Activated CD4-positive, CD25-positive, alpha-beta regulatory T cell treated with anti-CD3 and anti-CD28 coated beads, Interleukin-2, amount 50 U/mL, for 16 hours (primary cell): ENCODE data around the gene CPVL.

Experiments
- DNase-seq: peaks from one replicate; pipeline ENCODE4 v3.0.0-alpha.2; 2020; ENCODE audit warnings: low read depth, low spot score

Gene CPVL

DNA sequence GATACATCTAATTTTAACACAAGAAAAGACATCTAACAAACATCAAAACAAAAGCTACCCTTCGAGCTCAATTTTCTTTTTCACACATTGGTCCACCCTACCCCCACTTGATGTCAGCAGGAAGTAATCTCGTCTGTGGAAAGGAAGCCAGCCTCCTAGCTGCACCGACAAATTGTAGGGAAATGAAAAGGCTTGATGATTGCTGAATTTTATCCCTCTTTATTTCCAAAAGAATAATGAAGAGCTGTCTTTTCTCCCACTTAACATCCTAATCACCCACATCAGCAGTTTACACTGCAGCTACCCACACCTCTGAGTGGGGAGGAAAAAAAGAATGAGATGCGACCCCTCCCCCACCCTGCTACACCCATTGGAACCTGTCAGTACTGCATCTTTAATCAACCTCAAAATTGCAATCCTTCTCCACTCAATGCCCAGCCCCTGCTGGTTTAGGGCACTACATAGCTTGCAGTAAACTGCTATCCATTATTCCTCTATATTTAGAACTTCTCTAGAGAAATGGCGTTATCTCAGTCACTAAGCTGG lies 10.6 kb upstream of the CPVL start:
- DNase-seq, result no peak

DNA sequence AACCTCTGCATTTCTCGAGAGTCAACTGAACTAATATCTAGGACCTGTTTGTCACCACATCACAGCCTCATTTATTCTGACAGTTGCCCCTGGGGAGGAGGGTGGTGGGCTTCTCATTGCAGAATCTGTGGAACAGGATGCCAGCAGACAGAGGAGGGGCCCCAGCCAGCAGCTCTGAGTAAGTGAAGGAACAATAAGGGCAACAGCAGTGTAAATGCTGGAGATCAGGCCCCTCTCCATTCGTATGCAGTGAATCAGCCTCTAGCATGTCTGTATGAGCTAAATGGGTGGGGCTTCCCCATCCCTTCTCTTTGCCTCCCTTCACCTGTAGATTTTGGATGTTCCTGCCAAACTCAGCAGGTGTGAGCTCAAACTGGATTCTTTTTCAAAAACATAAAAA lies 7.7 kb upstream of the CPVL start:
- no peak for DNase-seq

DNA sequence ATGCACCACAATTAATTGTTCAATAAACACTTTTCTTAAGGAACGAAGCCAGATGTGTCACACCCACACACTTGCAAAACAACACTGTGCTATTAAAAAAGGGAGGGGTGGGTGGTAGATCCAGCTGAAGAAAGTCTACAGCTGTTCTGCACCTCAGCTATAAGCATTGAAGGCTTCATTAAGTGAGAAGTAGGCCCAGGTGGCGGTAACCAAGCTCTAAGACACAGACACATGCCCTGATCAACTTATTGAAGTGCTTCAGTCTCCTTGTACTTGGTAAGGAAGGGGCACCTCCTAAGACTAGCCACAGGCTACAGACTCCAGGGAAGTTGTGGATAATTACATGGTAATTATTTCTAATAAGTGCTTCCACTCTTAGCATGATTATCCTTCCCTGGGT lies 4.5 kb upstream of the CPVL start:
- no peak for DNase-seq

DNA sequence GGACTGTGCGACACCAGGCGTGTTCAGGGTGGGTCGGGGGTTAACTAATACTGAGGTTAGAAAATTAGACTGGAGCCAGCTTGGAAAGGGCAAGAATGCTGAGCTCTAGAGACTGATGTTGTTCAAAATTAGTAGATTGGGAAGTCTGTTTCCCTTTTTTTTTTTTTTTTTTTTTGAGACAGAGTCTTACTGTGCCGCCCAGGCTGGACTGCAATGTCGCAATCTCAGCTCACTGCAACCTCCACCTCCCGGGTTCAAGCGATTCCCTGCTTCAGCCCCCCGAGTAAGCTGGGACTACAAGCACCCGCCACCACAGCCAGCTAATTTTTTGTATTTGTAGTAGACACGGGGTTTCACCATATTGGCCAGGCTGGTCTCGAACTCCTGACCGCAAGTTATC lies 2.7 kb upstream of the CPVL start:
- DNase-seq, result no peak

DNA sequence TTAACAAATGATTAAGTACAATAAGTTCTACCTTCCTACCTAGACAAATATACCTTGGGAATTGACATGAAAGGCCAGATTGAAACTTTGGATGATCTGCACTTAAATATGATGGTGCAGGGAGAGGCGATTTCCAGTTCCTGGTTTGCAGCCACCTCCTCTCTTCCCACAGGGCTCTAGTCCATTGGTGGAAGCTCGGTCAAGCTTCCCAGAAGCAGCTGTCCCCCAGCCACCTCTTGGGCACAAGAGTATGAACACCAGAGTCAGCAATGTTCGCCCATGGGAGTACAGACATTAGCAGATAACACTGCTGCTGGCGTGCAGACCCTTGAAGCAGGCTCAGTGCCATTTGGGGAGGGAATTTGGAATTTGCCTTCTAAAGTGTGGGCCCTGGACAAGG lies 1.5 kb upstream of the CPVL start:
- no peak for DNase-seq

DNA sequence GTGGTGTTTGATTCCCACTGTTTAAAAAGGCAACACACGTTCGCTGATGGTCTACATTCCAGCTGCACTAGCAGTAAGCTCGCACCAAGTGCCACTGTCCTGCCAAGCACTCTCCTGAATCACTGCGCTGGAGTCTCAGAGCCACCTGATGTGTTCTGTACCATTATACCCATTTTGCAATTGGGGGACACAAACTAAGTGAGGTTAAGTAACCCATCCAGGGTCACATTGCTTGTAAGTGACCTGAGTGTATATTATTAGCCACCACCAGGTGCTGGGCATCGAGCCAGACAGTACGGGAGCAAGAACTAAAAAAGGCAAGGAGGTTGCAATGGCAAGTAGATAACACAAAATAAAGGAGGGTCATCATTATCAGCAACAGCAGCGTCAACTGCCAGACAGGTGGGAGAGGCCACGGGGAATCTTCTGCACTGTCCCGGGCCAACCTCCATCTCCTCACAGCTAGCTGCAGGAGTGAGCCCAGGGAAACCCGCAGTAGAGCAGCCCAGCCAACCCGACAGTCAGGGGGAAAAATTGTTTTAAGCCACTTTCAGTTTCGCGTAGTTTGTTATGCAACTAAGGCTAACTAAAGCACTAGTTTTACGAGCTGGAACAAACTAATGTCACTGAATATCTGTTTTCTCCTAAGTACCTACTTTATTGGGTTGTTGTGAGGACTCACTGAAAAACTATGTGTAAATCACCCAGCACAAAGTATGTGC lies 712 bp upstream of the CPVL start:
- DNase-seq, result no peak

DNA sequence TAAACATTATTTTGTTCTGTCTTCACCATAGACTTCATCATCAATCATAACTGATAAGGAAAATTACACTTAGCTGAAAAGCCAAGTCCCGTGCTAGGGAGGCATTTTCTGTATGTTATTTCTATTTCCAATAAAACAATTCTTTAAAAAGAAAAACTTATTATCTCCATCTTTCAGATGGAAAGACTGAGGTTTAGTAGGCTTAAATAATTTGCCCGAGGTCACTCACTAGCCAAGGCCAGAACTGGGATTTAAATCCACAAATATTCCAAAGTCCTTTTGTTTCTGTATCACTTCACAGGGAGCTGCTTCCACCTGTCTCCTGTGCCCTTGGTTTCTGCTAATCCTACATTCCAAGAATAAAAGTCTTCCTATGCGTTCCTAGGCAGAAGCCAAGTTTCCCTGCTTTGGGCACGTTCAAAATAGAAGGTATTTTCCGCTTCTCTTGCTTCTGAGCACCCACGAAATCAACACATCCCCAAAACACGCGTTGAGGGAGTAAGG lies 732 bp downstream of the CPVL start:
- no peak for DNase-seq

DNA sequence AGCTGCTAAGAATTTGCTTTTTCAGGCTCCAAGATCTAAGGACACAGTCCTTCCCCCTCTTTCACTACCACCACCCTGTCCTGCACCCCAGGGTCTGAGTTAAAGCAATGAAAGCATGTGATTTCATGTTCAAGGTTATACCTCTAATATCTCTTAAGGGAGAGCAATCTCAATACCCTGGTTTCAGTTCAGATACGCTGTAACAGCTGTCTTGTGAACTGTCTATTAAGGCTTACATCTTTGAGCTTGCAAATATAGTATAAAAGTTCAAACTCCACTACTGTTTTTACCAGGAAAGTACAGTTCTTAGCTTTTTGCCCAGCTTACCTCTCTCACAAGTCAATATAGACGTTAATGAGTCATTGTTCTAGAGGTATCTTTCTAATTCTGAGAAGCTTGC lies 2.6 kb downstream of the CPVL start:
- DNase-seq, result no peak

DNA sequence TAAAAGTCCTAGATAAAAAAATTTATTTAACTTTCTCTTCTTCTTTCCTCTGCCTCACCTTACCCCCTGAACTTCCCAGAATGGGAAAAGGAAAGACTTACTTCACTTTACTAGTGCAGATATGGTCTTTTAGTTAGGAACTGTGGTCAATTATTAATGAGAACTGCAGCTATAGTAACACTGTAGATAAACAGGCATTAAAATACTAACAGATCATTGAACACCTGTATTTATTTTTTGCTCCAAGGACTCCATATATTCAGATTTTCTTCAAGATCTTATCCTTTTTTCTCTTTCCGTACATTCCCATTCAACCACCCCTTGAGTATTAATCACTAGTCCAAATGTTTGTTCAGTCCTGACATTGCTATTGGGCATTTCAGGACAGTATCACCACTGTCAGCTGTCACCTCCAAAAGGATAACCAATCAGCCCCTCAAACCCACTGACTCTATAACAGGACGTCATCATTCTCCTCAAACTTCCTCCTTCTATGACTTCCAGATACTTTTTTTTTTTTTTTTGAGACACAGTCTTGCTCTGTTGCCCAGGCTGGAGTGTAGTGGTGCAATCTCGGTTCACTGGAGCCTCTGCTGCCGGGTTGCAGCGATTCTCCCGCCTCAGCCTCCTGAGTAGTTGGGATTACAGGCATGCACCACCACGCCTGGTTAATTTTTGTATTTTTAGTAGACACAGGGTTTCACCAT lies 4.2 kb downstream of the CPVL start:
- DNase-seq, result no peak

DNA sequence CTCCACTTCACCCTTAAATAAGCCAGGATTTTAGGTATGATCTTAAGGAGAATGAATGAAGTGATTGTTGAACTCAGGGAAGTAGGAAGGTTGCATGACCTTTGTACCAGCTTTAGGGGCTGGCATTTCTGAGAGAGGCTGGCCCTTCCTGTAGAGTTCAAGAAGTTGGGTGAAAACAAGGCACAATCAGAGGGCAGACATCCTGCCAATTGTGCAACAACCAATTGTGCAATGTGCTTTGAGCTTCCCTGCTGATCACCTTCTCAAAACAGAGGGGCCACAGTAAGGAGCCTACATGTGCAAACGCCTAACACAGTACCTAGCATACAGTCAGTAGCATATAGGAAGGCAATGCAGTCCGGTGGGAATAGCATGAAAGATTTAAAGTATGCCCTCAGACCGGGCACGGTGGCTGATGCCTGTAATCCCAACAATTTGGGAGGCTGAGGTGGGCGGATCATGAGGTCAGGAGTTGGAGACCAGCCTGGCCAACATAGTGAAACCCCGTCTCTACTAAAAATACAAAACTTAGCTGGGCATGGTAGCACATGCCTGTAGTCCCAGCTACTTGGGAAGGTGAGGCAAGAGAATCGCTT lies 5.4 kb downstream of the CPVL start:
- DNase-seq, result no peak

DNA sequence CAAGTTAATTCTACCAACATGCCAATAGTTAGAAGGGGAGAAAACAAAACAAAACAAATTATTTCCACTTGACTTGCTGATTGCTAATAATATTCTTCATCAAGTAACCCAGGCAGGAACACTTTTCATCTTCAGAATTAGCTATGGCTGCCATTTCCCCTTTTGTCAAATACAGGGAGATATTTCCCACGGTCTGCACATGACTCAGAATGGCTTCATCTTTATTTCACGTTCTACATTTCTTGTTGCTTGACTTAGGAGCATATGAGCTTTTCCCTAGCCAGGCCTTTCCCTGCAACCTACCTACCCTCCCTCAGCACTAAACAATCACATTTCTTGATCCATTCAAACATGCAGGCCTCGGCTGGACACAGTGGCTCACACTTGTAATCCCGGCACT lies 6.5 kb downstream of the CPVL start:
- no peak for DNase-seq

DNA sequence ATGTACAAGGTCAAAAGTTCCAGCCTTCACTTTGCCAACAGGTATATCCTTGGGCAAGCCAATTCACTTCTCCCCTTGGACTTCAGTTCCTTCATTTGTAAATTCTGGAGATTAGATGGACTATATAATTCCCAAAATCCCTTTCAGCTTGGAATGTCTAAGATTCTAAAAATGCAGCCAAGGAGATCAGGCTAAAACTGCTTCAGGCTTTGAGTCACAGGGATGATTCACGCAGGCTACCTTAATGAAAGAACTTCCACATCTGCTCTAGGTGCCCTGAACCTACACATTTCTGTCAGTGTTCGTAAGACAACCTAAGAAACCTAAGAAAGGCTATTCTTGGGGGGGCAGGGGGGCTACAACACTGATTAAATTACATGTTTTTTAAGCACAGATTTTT lies 7.1 kb downstream of the CPVL start:
- no peak for DNase-seq

DNA sequence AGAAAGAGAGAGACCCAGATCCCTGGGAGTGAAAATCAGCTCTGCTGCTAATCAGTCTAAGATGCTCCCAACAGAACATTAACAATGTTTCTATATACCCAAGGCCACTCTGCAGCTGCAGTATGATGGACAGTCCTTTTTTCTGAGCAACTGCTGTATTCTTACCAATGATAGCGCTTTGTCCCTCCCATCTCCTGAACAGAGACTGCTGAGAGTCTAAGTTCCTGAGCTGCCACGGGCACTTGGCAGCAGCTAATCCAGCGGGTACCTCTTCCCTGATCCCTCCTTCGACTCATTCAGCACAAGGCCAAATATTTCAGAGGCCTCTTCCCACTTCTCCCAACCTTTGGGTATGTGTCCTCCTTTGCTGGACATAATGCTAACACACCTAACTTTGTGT lies 7.7 kb downstream of the CPVL start:
- DNase-seq, result no peak

DNA sequence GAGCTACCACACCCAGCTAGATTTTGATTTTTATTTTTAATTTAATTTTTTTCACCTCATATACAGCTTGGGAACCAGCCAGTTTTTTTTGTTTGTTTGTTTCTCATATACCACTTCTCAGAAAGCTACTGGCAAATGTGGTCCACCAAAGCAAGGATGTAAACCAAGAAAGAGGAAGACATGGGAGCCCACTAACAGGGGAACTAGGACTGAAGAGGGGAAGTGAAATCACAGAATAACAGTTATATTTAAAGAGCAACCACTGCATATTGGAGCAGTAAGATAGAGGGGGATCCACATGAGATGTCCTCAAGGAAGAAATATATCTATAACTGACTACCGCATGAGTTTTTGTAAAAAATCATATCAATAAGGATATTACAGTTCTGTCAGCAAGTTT lies 10.5 kb downstream of the CPVL start:
- no peak for DNase-seq

DNA sequence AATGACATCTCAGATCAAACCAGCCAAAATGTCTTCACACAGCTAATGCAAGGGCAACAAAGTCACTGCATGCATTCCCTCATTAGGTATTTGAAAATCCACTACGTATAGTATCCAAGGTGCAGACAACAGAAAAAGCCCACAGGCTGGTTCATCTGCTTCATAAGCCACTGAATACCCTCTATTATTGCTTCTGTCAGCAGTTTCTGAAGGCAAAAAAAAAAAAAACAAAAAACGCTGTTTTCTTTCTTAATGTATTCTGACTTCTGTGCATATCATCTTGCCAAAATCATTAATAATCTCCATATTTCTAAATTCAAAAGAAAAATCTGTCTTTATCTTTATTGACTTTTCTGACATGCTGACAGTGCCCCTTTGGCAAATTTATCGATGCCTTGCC lies 13.4 kb downstream of the CPVL start:
- no peak for DNase-seq

DNA sequence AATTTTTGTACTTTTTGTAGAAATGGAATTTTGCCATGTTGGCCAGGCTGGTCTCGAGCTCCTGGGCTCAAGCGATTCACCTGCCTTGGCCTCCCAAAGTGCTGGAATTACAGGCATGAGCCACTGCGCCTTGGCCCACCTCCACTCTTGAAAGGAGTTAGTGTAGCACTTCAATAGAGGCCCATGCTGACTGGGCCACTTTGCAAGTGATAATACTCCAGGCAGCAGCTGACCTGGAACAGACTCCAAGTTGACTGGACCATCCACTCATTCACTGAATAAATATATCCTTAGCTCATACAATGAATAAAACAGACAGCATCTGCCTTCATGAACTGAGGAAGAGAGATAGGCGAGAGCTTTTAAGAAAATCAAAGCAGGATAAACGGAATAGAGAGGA lies 14.7 kb downstream of the CPVL start:
- DNase-seq, result no peak

DNA sequence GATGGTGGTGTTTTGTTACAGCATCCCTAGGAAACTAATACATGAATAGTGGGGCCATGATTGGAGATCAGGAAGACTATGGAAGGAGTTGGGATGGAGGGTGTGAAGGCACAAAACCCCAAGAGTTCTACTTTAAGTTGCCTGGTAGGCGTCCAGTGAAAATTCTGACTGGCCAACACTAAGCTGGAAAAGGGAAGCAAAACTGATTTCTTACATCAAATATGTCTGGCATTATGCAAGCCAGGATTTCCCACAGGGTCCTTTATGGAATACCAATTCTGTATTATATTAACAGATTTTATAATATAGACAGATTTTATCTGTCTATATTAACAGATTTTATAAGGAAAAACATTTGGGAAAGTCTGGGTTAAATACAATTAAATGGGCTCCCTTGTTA lies 16.2 kb downstream of the CPVL start:
- no peak for DNase-seq

DNA sequence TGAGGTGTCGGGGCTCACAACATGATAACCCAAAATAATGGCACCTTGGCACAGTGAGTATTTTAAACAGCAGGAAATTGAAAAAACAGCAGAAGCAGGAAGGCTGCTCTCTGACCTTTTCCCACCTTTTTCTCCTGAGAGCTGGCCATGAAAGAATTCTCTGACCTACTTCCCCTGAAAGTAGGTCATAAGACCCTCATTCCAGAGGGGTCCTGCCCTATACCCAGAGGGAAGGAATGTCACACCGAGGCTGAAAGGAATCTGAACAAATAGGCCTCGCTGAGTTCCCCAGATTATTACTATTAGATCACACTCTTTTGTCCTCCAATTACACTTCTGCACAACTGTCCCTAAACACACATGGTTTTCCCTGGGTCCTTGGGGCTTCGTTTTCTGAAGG lies 18.8 kb downstream of the CPVL start:
- DNase-seq, result no peak

DNA sequence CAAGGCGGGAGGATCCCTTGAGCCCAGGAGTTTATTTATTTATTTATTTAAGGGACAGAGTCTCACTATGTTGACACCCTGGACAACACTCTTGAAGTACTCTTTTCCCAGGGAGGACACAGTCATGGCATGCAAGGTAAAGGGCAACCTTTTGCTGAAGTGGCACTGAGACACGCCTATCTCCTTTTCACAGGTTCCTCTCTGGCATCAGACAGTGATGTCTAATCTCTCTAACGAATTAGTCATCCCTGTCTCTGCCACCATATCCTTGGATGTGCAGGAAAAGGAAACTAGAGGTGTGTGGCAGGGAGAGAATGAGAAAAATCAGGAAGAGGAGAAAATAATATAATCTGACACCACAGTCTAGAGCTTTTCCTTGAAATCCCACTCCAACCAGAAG lies 19.5 kb downstream of the CPVL start:
- no peak for DNase-seq

DNA sequence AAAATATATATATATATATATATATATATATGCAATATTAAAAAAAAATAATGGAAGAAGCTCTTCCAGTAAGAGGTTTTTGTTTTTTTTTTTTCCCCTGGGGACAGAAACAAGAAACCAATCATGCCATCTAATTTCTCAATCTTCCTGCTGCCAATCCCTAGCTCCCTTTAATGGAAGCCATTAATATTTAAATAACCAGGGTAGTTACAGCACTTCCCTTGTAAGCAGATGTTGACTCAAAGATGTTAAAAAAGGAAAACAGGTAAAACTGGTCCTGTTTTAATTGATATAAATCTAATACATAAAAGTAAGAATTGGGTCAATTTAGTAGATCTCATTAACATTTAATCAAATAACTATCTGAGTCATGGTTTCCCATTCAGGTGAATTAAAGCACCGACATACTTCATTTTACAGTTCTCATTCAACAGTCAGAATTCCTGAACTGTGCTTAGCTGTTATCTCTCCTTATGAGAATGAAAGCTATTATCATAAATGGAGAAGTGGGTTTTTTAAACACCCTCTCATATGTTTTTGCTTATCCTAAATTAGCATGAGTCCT lies 22.6 kb downstream of the CPVL start:
- DNase-seq, result no peak

DNA sequence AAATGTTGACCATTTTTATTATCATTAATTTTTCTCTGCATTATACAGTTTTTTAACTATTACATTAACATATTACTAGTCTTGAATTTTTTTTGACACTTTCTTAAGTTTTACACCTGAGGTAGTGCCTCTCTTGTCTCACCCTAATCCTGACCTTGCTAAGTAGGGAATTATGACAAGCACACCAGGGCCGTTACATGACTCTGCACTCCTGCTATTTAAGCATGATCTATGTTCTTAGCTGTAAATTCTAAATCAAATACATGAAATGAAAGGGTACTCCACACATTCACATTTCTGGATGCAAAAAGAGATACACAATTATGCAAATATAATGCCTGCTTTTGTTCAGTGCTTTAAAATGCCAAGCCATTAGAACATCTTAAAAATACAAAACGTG lies 23.6 kb downstream of the CPVL start:
- no peak for DNase-seq

DNA sequence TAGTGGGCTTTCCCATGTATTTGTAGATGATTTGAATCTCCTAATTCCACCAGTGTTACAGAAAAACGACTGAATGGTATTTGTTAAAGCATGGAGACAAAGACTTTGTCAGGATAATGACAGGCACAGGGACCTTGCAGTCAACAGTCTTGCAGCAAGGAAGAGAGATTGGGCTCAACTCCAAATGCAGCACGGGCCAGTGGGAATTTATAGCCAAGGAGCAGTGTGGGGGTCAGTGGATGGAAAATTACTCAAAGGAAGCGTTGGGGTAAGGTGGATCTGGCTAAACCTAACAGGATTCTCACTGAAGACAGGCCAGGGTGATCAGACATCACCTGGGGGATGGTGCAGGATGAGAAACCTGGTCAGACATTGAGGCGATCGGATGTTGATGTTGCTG lies 24.3 kb downstream of the CPVL start:
- DNase-seq, result no peak

DNA sequence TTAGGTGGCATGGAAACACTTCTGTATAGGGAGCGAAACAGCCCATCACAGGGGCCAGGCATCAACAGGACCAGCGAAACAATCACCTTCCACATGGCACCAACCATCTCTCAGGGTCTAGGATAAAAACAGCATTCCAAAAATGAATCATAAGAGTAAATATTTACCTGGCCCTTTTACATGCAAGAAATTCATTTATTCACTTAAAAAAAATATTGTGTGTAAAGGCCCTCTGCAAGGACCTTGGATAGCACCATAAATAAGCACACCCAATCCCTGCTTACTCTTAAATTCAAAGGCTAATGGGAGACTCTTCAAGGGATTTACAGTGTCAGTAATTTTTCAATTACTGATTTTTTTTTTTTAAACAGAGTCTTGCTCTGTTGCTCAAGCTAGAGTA lies 25.4 kb downstream of the CPVL start:
- no peak for DNase-seq
